ENCODE data around the gene KCNK13.

- TF ChIP-seq CTCF (IDR thresholded peaks at IDR 0.05; ENCODE audit: insufficient read depth, low read length) (no peak), POLR2AphosphoS5 (IDR thresholded peaks at IDR 0.05; ENCODE audit: low read depth) (no peak), GABPA (IDR thresholded peaks at IDR 0.05; ENCODE audit: low read depth) (no peak), SPI1 (IDR thresholded peaks at IDR 0.05; ENCODE audit: borderline replicate concordance, low read depth) (no peak)
These were observed 26.8 kb upstream of the KCNK13 start for GRCh38 chr14:90034835-90035525.
